Gastroesophageal sphincter (tissue), 3 donors: ENCODE results near the gene SRRT.

ENCODE experiments used
- CTCF ChIP-seq, 4 experiments: fragments of 200-600 bp in 2 of 4; fragments of 450-650 bp in 2 of 4; sonication (generic) in 1 of 4; IDR thresholded peaks; one replicate each; pipeline ENCODE4 v1.5.1; 2017 to 2019; ENCODE audit warnings: antibody characterized with exemption in 4 of 4, mild to moderate bottlenecking in 2 of 4, moderate library complexity in 2 of 4
- EP300 ChIP-seq: sonication (generic); formaldehyde crosslinking; IDR thresholded peaks from one replicate; pipeline ENCODE4 v1.6.1; 2017; ENCODE audit warnings: antibody characterized with exemption, mild to moderate bottlenecking
- POLR2A ChIP-seq, 2 donors: fragments of 450-650 bp; IDR thresholded peaks; one replicate each; pipeline ENCODE4 v1.6.1; 2017; ENCODE audit warnings: antibody characterized with exemption in 2 of 2, mild to moderate bottlenecking in 2 of 2, moderate library complexity in 1 of 2

GRCh38 chr7:100847360-100847759 lies 27.5 kb upstream of the SRRT start:
- TF ChIP-seq CTCF (IDR thresholded peaks at IDR 0.05) (no peak), EP300 (no peak), POLR2A (IDR thresholded peaks at IDR 0.05) (no peak)
